RPMI7951 (cell line): ENCODE measurements around the gene UNC45A. TPM values are rescaled to one million over a fixed set of nuclear protein-coding genes. Genes with fewer than 3 reads are reported as not detected.
"Not testable (repeated sequence)": the region's sequence is repeated elsewhere in the genome, so short reads cannot be mapped to it uniquely, and the experiment has no call there.

ENCODE experiments used
- DNase-seq: peaks from one replicate; pipeline ENCODE4 v3.0.0-alpha.2; 2012; ENCODE audit warnings: low read depth
- total RNA-seq: library from RNA; depleted of rRNA; stranded (reverse); fragments of >200 nt; shearing (Covaris generic); gene quantifications from 2 replicates; pipeline ENCODE4 v1.2.3, GENCODE V29; 2014; rRNA removed

Gene UNC45A
- total RNA-seq, result 67.2 and 74.3 TPM in 2 replicates

- peak; percentile 80 for DNase-seq
Measured at GRCh38 chr15:90934949-90935751, at the start of gene UNC45A. UNC45A (plus strand) TSS chr15:90935285; CDS start chr15:90935325, 40 bp downstream.

- DNase-seq, result peak; percentile 52
Measured at GRCh38 chr15:90885432-90886290, 49.4 kb upstream of the UNC45A start.

DNA sequence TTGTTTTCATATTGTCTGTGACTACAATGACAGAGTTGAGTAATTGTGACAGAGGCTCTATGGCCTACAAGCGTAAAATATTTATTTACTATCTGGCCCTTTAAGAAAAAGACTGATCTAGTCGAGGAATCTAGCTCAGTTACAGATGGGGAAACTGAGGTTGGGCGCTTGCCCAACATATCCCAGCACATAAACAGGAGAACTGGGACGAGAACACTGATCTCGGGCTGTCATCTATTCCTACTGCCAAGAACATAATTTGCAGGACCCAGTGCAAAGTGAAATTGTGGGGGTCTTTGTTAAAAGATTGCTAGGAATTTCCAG is 48.8 kb upstream of the UNC45A start:
- no peak for DNase-seq

DNA sequence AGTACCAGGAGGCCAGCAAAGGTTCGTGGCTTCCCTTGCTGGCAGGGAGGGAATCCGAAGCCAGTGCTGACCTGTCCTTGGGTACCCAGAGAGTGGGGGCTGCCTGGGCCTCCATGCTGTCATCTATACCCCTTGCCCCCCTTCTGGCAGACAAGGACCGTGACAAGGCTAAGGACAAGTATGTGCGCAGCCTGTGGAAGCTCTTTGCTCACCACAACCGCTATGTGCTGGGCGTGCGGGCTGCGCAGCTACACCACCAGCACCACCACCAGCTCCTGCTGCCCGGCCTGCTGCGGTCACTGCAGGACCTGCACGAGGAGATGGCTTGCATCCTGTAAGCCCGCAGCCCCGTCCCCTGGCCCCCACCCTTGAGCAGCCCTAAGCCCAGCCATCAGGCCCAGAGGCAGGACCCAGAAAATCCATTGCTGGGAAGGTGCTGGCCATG is 48.0 kb upstream of the UNC45A start:
- DNase-seq, result no peak

GRCh38 chr15:90889313-90889730 is 45.8 kb upstream of the UNC45A start:
- DNase-seq, result no peak

DNA sequence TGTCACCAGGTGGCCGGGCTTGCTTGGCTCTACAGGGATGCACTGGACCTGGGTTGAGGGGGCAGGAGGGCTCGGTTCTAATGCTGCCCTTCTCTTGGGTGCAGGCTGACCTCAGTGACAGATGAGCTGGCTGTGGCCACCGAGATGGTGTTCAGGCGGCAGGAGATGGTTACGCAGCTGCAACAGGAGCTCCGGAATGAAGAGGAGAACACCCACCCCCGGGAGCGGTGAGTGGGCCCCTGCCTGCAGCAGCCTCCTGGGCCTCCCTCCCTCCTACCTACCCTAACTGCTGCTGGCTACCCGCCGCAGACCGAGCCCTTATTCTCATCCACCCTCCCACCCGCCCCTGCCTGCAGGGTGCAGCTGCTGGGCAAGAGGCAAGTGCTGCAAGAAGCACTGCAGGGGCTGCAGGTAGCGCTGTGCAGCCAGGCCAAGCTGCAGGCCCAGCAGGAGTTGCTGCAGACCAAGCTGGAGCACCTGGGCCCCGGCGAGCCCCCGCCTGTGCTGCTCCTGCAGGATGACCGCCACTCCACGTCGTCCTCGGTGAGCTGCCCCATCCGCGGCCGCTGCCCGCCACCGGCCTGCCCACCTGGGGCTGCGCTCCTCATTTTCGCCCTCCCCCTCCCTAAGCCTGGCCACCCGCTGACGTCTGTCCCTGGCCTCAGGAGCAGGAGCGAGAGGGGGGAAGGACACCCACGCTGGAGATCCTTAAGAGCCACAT is 45.2 kb upstream of the UNC45A start:
- no peak for DNase-seq

DNA sequence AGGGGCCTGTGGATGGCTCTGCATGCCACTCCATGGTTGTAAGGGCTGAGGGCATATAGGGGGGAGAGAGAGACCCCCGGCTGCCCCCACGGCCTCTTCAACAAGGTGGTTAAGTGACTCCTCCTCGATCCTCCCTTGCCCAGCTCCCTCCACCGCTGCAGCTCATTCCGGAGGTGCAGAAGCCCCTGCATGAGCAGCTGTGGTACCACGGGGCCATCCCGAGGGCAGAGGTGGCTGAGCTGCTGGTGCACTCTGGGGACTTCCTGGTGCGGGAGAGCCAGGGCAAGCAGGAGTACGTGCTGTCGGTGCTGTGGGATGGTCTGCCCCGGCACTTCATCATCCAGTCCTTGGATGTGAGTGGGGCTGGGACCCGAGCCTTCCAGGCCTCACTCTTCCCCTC is 44.2 kb upstream of the UNC45A start:
- DNase-seq, result no peak

GRCh38 chr15:90891346-90891949 is 43.6 kb upstream of the UNC45A start:
- DNase-seq, result no peak

DNA sequence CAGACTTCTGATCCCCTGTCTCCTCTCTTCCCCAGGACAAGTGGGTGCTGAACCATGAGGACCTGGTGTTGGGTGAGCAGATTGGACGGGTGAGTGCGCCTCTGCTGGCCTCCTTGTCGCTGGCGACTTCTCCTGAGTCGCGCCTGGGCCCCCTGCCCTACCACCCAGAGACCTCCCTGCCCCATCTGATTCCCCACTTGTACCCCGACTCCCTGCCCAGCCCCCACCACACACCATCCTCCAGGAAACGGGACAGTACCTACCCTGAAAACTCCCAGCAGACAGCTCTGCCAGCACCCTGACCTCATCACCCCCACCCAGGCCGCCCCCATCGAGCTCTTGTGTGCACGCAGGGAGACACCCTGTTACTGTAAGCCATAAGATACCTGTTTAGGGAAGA is 43.1 kb upstream of the UNC45A start:
- no peak for DNase-seq

DNA sequence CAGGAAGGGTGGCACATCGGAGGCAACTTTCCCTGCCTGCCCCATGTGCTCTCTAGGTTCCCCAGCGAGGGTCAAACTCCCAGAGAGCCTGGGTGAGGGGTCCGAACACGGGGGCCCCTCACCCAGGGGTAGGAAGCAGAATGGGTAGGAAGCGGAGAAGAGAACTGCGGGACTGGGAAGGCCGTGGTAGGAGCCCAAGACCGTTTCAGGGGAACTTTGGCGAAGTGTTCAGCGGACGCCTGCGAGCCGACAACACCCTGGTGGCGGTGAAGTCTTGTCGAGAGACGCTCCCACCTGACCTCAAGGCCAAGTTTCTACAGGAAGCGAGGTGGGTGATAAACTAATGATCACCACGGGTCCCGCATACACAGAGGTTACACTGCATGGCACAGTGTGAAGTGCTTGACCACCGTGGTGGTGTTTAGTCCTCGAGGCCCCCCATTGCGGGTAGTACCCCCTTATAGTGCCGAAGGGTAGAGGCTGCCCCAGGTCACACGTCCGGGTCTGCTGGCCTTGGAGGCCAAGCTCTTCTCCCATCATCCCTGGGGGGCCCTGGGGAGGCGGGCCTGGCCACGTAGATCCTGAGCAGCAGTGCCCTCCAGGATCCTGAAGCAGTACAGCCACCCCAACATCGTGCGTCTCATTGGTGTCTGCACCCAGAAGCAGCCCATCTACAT is 42.4 kb upstream of the UNC45A start:
- no peak for DNase-seq

DNA sequence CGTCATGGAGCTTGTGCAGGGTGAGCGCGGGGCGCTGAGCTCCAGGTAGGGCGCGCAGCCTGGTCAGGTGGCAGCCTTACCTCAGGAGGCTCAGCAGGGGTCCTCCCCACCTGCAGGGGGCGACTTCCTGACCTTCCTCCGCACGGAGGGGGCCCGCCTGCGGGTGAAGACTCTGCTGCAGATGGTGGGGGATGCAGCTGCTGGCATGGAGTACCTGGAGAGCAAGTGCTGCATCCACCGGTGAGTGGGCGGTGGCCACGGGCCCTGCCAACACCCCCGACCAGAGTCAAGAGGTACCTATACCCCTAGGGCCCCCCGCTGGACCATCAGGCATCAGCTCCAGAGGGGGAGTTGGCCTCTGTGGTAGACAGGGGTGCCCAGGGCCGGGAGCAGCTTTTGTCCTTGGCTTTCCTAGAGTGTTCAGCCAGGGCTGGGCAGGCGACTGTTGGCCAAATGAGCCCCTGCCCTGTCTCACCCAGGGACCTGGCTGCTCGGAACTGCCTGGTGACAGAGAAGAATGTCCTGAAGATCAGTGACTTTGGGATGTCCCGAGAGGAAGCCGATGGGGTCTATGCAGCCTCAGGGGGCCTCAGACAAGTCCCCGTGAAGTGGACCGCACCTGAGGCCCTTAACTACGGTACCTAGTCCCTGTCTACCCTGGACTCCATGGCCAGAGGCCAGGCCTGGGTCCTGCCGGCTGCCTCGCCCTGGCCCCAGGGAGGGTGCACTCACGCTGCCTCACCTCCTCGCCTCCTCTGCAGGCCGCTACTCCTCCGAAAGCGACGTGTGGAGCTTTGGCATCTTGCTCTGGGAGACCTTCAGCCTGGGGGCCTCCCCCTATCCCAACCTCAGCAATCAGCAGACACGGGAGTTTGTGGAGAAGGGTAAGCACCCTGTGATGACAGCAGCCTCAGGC is 41.7 kb upstream of the UNC45A start:
- DNase-seq, result no peak

DNA sequence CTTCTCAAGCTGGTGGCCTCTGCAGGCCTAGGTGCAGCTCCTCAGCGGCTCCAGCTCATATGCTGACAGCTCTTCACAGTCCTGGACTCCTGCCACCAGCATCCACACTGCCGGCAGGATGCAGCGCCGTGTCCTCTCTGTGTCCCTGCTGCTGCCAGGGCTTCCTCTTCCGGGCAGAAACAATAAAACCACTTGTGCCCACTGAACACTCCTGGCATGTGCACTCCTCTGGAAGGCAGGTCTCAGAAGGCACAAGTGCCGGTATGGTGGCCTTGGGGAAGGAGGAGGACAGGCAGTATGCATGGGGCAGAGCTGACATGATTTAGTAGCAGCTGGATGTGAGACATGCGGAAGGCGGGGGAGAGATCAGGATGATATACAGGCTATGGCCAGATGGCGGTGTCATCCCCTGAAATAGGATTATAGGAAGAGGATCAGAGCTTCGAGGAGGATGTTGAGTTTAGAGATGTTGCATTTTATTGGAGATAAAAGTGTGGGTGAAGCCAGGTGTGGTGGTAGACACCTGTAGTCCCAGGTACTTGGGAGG is 39.4 kb upstream of the UNC45A start:
- peak; percentile 51 for DNase-seq

DNA sequence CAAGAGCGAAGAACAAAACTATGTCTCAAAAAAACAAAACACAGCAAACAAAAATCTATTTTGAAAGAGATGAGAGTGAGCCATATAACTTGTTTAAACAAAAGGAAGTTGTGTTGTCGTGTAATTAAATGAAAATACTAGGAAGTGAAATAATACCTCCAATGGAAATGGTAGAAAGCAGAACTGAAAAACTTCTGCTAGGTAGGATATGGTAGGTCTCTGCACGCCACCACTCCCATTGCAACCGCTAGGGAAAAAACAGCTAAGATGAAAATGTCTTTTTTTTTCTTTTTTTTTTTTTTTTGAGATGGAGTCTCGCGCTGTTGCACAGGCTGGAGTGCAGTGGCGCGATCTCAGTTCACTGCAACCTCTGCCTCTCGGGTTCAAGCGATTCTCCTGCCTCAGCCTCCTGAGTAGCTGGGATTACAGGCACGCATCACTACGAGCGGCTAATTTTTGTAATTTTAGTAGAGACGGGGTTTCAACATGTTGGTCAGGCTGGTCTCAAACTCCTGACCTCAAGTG is 37.9 kb upstream of the UNC45A start:
- not testable (repeated sequence) for DNase-seq

- no peak for DNase-seq
Measured at GRCh38 chr15:90901175-90902039, 33.7 kb upstream of the UNC45A start.

- DNase-seq, result peak; percentile 83
Measured at GRCh38 chr15:90902040-90902839, 32.8 kb upstream of the UNC45A start.

DNA sequence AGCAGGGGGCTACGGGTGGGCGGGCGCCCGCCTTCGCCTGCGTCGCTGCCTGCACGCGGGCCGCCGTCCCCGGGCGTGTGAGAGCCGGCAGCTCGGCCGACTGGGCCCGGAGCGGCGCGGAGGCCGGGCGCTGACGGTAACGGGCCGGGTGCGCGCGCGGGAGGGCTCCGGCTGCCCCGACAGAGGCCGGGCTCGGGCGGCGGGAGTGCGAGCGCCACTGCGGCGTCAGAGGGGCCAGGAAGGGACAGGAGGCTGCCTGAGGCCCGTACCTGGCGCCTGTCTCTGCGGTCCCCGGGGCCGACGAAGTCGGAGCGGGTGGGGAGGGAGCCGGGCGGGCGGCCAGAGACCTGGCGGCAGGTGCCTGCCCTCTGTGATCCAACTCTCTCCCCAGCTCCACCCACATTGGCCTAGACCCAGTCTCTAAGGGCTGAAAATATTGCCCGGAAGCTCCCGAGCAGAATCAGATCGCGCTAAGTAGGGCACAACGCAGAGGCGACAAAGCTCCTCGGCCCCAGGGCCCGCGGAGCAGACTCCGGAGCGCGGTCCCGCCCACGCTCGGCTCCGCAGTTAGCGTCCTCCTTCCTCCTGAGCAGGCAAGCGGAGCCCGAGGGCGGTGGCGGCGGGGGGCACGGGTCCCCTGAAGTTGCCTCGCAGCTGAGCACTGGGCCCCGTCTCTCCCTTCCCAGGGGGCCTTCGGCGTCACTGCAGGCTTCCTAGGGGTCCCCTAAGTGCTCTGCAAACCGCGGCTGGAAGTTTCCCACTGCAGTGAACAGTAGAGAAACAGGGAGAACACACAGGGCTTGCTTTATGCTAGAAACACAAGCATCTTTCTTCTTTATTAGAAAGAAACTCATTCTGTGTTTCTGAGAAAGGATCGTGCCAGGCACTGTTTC is 32.0 kb upstream of the UNC45A start, which contains the start of gene MAN2A2:
TSS of gene MAN2A2 (plus strand) at position 463 of the 893 bp plus-strand sequence. CDS start 906 bp downstream, outside the sequence.
- DNase-seq, result peak; percentile 54
